ENCODE data around the gene TBX21. TPM values are rescaled to one million over a fixed set of nuclear protein-coding genes. Genes with fewer than 3 reads are reported as not detected.

TBX21 gene
- total and polyA plus RNA-seq, 10 of the 15 experiments (the other 5 are each of a cell fraction or from before 2014, with no cell fraction given) = 0.63 to 9.6 (median 5.0) TPM

DNA sequence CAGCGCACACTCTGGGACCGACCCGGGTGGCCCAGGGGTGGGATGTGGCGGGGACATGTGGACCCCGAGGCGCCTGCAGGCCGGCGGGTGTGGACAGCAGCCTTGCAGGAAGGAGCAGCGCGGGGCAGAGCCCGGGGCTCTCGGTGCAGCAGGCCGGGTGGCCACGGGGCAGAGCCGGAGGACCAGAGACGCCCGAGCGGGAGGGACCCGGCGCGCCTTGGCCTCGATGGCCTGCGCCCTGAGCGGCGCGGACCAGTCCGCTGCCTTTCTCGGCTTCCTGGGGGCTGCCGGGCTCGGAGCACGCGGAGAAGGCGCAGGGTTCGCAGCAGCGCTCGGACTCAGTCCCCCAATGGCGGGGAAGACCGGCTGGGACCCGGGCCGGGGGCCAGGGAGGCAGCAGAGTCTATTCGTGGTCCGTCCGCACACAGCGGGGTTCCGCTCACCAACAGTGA is 45.2 kb downstream of the TBX21 start:
- H3K27ac ChIP-seq (ENCODE audit: control insufficient read depth, insufficient read depth) = no peak overlapping the region
- FAIRE-seq = no peak
- H3K27me3 ChIP-seq (replicated peaks in 1 of 2; ENCODE audit: control insufficient read depth in 2 of 2, insufficient read depth in 2 of 2, low read length in 1 of 2) = peaks cover 0 to 4% of the 10 kb centered on the region in 2 experiments; a peak in 1 of 4 replicates
- no TSS peak for BruUV-seq (replicated peaks)
- no peaks in the 10 kb centered on the region for H3K36me3 ChIP-seq (ENCODE audit: control insufficient read depth in 2 of 2, insufficient read depth in 2 of 2, low read length in 1 of 2)
- WGBS (ENCODE audit: insufficient coverage, insufficient replicate concordance, low lambda C conversion rate, missing lambda C conversion rate) = 43% methylated on average over 45 of the region's 45 CpGs
- no peak for ATAC-seq
- DNase-seq (ENCODE audit: low read depth, low spot score) = no peak
- H3K4me1 ChIP-seq (ENCODE audit: control insufficient read depth, insufficient read depth, low read length) = no peaks in the 10 kb centered on the region
- H2AFZ ChIP-seq (ENCODE audit: control insufficient read depth, low read depth, low read length) = no peak overlapping the region
- RAD21 ChIA-PET (ENCODE audit: unreplicated experiment) = interaction anchor here (1.0 kb wide), 1 partner anchor 23 kb away, joined by 3 read pairs; no protein-coding TSS in a partner anchor
- H3K4me2 ChIP-seq (ENCODE audit: control insufficient read depth, insufficient read depth) = no peak overlapping the region
- SMC1A ChIA-PET (ENCODE audit: uncharacterized antibody, unreplicated experiment) = no interaction called here
- no peaks in the 10 kb centered on the region; the same call in 2 of the 3 replicates for H3K9me3 ChIP-seq (replicated peaks; ENCODE audit: control insufficient read depth, insufficient read depth, low read length)
- CTCF ChIA-PET = no interaction called here
- POLR2A ChIA-PET = no interaction called here
- in situ Hi-C loops (cut with MboI) = no loop called here
- TF ChIP-seq, protein P1, sequence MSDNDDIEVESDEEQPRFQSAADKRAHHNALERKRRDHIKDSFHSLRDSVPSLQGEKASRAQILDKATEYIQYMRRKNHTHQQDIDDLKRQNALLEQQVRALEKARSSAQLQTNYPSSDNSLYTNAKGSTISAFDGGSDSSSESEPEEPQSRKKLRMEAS (IDR thresholded peaks at IDR 0.05; ENCODE audit: low read depth, low read length) = no peak
- TF ChIP-seq ZZZ3 (IDR thresholded peaks at IDR 0.05; ENCODE audit: control insufficient read depth, insufficient read length, low read depth) = no peak
- TF ChIP-seq HDAC6 (IDR thresholded peaks at IDR 0.05; ENCODE audit: unreplicated experiment) = no peak
- no peak for TF ChIP-seq IKZF1 (conservative IDR thresholded peaks at IDR 0.05)
- no peak for TF ChIP-seq SRF (IDR thresholded peaks at IDR 0.05; ENCODE audit: low read depth in 2 of 2, low read length in 2 of 2)
- TF ChIP-seq ZNF384 (IDR thresholded peaks at IDR 0.05; ENCODE audit: borderline replicate concordance, low read depth, low read length) = no peak
- no peak for TF ChIP-seq WRNIP1 (IDR thresholded peaks at IDR 0.05; ENCODE audit: borderline replicate concordance, low read depth, low read length)
- TF ChIP-seq RAD21 (IDR thresholded peaks at IDR 0.05; ENCODE audit: insufficient read depth, low read depth, low read length) = no peak
- TF ChIP-seq TCF12 (IDR thresholded peaks at IDR 0.05; ENCODE audit: low read depth, low read length) = no peak
- no peak for TF ChIP-seq MEF2A (IDR thresholded peaks at IDR 0.05; ENCODE audit: insufficient read depth, low read depth, low read length)
- no peak for TF ChIP-seq CHD2 (IDR thresholded peaks at IDR 0.05; ENCODE audit: borderline replicate concordance, low read depth, low read length)
- no peak for TF ChIP-seq EGR1 (IDR thresholded peaks at IDR 0.05; ENCODE audit: borderline replicate concordance in 1 of 2, low read depth in 2 of 2, low read length in 2 of 2)
- TF ChIP-seq ZNF274 (IDR thresholded peaks at IDR 0.05; ENCODE audit: insufficient read depth, insufficient read length) = no peak
- TF ChIP-seq HCFC1 (IDR thresholded peaks at IDR 0.05; ENCODE audit: low read length) = no peak
- TF ChIP-seq, protein P2, sequence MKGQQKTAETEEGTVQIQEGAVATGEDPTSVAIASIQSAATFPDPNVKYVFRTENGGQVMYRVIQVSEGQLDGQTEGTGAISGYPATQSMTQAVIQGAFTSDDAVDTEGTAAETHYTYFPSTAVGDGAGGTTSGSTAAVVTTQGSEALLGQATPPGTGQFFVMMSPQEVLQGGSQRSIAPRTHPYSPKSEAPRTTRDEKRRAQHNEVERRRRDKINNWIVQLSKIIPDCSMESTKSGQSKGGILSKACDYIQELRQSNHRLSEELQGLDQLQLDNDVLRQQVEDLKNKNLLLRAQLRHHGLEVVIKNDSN (IDR thresholded peaks at IDR 0.05; ENCODE audit: borderline replicate concordance, extremely low read length, insufficient read depth, low read depth, low read length) = no peak
- no peak for TF ChIP-seq CEBPB (IDR thresholded peaks at IDR 0.05; ENCODE audit: borderline replicate concordance in 1 of 2, low read depth in 2 of 2, low read length in 2 of 2)
- TF ChIP-seq NFYB (IDR thresholded peaks at IDR 0.05; ENCODE audit: insufficient read depth, low read depth, low read length) = no peak
- no peak for TF ChIP-seq NR2C2 (IDR thresholded peaks at IDR 0.05; ENCODE audit: borderline replicate concordance, control insufficient read depth, insufficient read length, low read depth)
- TF ChIP-seq ETV6 (conservative IDR thresholded peaks at IDR 0.05 in 1 of 2, IDR thresholded peaks at IDR 0.05 in 1 of 2; ENCODE audit: borderline replicate concordance in 1 of 2, low read depth in 1 of 2) = no peak
- no peak overlapping the region for H3K4me3 ChIP-seq
- no peaks in the 10 kb centered on the region for H3K79me2 ChIP-seq (ENCODE audit: control insufficient read depth, insufficient read depth, low read length)
- intact Hi-C loops (cut with micrococcal nuclease; ENCODE audit: unreplicated experiment) = loop anchor here (5.0 kb wide), 1 partner anchor 239 kb away; no protein-coding TSS in a partner anchor
- no peak overlapping the region for H3K9ac ChIP-seq (ENCODE audit: control insufficient read depth, insufficient read depth, low read length)
- H4K20me1 ChIP-seq (ENCODE audit: control insufficient read depth, insufficient read depth) = no peaks in the 10 kb centered on the region; the same call in 1 of the 2 replicates

All from GM12878 (cell line).